ENCODE results near the gene GNAQ. TPM values are rescaled to one million over a fixed set of nuclear protein-coding genes. Genes with fewer than 3 reads are reported as not detected.

GNAQ gene
- total RNA-seq, 1 experiment from 2014 or later: 28.7 TPM

DNA sequence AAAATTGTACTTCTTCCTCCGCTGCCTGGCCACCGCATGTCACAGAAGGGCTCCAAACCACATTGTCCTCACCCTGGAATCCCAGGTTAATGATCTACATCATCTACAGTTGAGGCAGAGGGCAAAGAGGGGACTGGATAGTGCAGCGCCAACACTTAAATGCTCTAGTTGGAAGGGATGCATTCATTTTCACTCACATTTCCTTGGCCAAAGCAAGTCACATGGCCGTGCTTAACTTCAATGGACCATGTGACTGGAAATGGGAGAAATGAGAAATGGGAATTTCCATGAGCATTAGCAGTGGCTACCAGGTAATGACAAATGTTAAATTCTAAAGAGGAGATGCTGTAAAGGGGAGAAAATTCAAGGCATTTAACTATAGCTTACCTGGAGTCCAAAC lies 13.3 kb upstream of the GNAQ start:
- DNase-seq (ENCODE audit: low read depth, low spot score) (no peak), ATAC-seq (no peak)
- ChIA-PET CTCF (interaction anchor here (3.3 kb wide), 1 partner anchor 10 kb away, joined by 21 read pairs; no protein-coding TSS in a partner anchor), POLR2A (no interaction called here), RAD21 (ENCODE audit: low non-redundant PET in 1 of 2, low total read pairs in 2 of 2, uncharacterized antibody in 2 of 2, unreplicated experiment in 2 of 2) (interaction anchor here in 1 of 2 experiments (2.1 kb wide), 1 partner anchor 10 kb away, joined by 5 read pairs; no protein-coding TSS in a partner anchor)
- Histone ChIP-seq H3K9me2 (ENCODE audit: insufficient read depth) (no peaks in the 10 kb centered on the region), H3K9ac (ENCODE audit: low read length) (no peak overlapping the region), H4K20me1 (ENCODE audit: insufficient read depth) (no peaks in the 10 kb centered on the region), H3K36me3 (ENCODE audit: control insufficient read depth in 1 of 2, insufficient read depth in 2 of 2, low read length in 2 of 2) (no peaks in the 10 kb centered on the region), H3K27ac (ENCODE audit: low read depth, low read length) (no peak overlapping the region), H3K9me3 (ENCODE audit: control insufficient read depth in 1 of 2, insufficient read depth in 1 of 2, low read depth in 1 of 2, low read length in 2 of 2) (no peaks in the 10 kb centered on the region), H3K4me2 (ENCODE audit: low read length) (no peak overlapping the region), H3K27me3 (ENCODE audit: insufficient read depth, low read length) (peaks cover 10% of the 10 kb centered on the region; the same call in 1 of the 2 replicates), H3K4me3 (replicated peaks in 1 of 2; ENCODE audit: low read depth in 1 of 2, low read length in 2 of 2) (no peak overlapping the region), H3K4me1 (ENCODE audit: control insufficient read depth in 1 of 2, insufficient read depth in 2 of 2, low read length in 2 of 2) (no peaks in the 10 kb centered on the region), H2AFZ (ENCODE audit: low read depth, low read length, poor library complexity, severe bottlenecking) (no peak overlapping the region), H3K79me2 (ENCODE audit: insufficient read depth, low read length) (no peaks in the 10 kb centered on the region)
- intact Hi-C loops (cut with micrococcal nuclease): loop anchor here (5.0 kb wide), 1 partner anchor 52 kb away; no protein-coding TSS in a partner anchor
- BruUV-seq (replicated peaks): no TSS peak
- no peak for TF ChIP-seq FOSL1 (IDR thresholded peaks at IDR 0.05; ENCODE audit: low read depth)
- TF ChIP-seq RAD21 (IDR thresholded peaks at IDR 0.05; ENCODE audit: low read depth): no peak
- TF ChIP-seq POLR2A (IDR thresholded peaks at IDR 0.05; ENCODE audit: borderline replicate concordance, extremely low read depth, insufficient read depth, insufficient read length): no peak
- no peak for TF ChIP-seq CBX3 (IDR thresholded peaks at IDR 0.05; ENCODE audit: low read depth)
- TF ChIP-seq EZH2 (IDR thresholded peaks at IDR 0.05): no peak
- TF ChIP-seq, protein P1, sequence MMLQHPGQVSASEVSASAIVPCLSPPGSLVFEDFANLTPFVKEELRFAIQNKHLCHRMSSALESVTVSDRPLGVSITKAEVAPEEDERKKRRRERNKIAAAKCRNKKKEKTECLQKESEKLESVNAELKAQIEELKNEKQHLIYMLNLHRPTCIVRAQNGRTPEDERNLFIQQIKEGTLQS (IDR thresholded peaks at IDR 0.05): no peak
- TF ChIP-seq ELF1 (IDR thresholded peaks at IDR 0.05; ENCODE audit: borderline replicate concordance, low read depth): no peak
- no peak for TF ChIP-seq YY1 (IDR thresholded peaks at IDR 0.05; ENCODE audit: extremely low read depth, insufficient replicate concordance, low read depth, low read length)
- TF ChIP-seq, protein P2, sequence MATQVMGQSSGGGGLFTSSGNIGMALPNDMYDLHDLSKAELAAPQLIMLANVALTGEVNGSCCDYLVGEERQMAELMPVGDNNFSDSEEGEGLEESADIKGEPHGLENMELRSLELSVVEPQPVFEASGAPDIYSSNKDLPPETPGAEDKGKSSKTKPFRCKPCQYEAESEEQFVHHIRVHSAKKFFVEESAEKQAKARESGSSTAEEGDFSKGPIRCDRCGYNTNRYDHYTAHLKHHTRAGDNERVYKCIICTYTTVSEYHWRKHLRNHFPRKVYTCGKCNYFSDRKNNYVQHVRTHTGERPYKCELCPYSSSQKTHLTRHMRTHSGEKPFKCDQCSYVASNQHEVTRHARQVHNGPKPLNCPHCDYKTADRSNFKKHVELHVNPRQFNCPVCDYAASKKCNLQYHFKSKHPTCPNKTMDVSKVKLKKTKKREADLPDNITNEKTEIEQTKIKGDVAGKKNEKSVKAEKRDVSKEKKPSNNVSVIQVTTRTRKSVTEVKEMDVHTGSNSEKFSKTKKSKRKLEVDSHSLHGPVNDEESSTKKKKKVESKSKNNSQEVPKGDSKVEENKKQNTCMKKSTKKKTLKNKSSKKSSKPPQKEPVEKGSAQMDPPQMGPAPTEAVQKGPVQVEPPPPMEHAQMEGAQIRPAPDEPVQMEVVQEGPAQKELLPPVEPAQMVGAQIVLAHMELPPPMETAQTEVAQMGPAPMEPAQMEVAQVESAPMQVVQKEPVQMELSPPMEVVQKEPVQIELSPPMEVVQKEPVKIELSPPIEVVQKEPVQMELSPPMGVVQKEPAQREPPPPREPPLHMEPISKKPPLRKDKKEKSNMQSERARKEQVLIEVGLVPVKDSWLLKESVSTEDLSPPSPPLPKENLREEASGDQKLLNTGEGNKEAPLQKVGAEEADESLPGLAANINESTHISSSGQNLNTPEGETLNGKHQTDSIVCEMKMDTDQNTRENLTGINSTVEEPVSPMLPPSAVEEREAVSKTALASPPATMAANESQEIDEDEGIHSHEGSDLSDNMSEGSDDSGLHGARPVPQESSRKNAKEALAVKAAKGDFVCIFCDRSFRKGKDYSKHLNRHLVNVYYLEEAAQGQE (IDR thresholded peaks at IDR 0.05; ENCODE audit: low read depth): no peak
- TF ChIP-seq ZNF274 (IDR thresholded peaks at IDR 0.05; ENCODE audit: low read depth, low read length): no peak
- no peak for TF ChIP-seq SP1 (IDR thresholded peaks at IDR 0.05; ENCODE audit: low read depth)
- TF ChIP-seq, protein P3, sequence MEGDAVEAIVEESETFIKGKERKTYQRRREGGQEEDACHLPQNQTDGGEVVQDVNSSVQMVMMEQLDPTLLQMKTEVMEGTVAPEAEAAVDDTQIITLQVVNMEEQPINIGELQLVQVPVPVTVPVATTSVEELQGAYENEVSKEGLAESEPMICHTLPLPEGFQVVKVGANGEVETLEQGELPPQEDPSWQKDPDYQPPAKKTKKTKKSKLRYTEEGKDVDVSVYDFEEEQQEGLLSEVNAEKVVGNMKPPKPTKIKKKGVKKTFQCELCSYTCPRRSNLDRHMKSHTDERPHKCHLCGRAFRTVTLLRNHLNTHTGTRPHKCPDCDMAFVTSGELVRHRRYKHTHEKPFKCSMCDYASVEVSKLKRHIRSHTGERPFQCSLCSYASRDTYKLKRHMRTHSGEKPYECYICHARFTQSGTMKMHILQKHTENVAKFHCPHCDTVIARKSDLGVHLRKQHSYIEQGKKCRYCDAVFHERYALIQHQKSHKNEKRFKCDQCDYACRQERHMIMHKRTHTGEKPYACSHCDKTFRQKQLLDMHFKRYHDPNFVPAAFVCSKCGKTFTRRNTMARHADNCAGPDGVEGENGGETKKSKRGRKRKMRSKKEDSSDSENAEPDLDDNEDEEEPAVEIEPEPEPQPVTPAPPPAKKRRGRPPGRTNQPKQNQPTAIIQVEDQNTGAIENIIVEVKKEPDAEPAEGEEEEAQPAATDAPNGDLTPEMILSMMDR (IDR thresholded peaks at IDR 0.05 in 2 of 3, conservative IDR thresholded peaks at IDR 0.05 in 1 of 3; ENCODE audit: borderline replicate concordance in 1 of 3, insufficient read depth in 1 of 3, low read depth in 2 of 3, low read length in 2 of 3): no peak
- TF ChIP-seq, protein P4, sequence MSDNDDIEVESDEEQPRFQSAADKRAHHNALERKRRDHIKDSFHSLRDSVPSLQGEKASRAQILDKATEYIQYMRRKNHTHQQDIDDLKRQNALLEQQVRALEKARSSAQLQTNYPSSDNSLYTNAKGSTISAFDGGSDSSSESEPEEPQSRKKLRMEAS (IDR thresholded peaks at IDR 0.05): no peak
- no peak for TF ChIP-seq SIN3A (IDR thresholded peaks at IDR 0.05; ENCODE audit: low read depth)
